Esophagus squamous epithelium (tissue), 4 donors: ENCODE results near the gene GMCL2.

Experiments
- CTCF ChIP-seq, 6 experiments: fragments of 450-650 bp in 4 of 6; fragments of 200-600 bp in 2 of 6; sonication (generic) in 2 of 6; IDR thresholded peaks; one replicate each; pipeline ENCODE4 v1.5.1; 2016 to 2019; ENCODE audit warnings: antibody characterized with exemption in 6 of 6, mild to moderate bottlenecking in 4 of 6, moderate library complexity in 4 of 6
- POLR2A ChIP-seq, 4 donors: fragments of 450-650 bp; IDR thresholded peaks; one replicate each; pipeline ENCODE4 v1.6.1; 2017; ENCODE audit warnings: antibody characterized with exemption in 4 of 4, mild to moderate bottlenecking in 4 of 4, moderate library complexity in 3 of 4

- TF ChIP-seq CTCF (IDR thresholded peaks at IDR 0.05) (no peak), POLR2A (IDR thresholded peaks at IDR 0.05) (no peak)
Observed at GRCh38 chr5:178214160-178214803, 27.1 kb upstream of the GMCL2 start.
